H9 (cell line): Measurements from ENCODE around the gene WBP1. TPM values are rescaled to one million over a fixed set of nuclear protein-coding genes. Genes with fewer than 3 reads are reported as not detected.
"Not testable (repeated sequence)": the region's sequence is repeated elsewhere in the genome, so short reads cannot be mapped to it uniquely, and the experiment has no call there.

Experiments used
- DNase-seq: peaks from one replicate; pipeline ENCODE4 v3.0.0-alpha.2; 2017
- H2AFZ ChIP-seq: one replicate; pipeline ENCODE4 v1.6.1; 2013; ENCODE audit warnings: mild to moderate bottlenecking, low read length, control low read depth, moderate library complexity
- H2AK5ac ChIP-seq: 2 replicates; pipeline ENCODE4 v1.6.1; 2013; ENCODE audit warnings: low read length, control low read depth, mixed read lengths; ENCODE audit not compliant: insufficient read length
- H2BK120ac ChIP-seq: one replicate; pipeline ENCODE4 v1.6.1; 2013; ENCODE audit warnings: low read depth, mild to moderate bottlenecking, low read length, control low read depth, inconsistent platforms; ENCODE audit not compliant: poor library complexity, severe bottlenecking
- H2BK12ac ChIP-seq: 2 replicates; pipeline ENCODE4 v1.6.1; 2013; ENCODE audit warnings: low read length, control low read depth, mixed read lengths, low read depth; ENCODE audit not compliant: insufficient read length
- H2BK15ac ChIP-seq: 2 replicates; pipeline ENCODE4 v1.6.1; 2013; ENCODE audit warnings: low read depth, low read length, control low read depth
- H2BK20ac ChIP-seq: one replicate; pipeline ENCODE4 v1.6.1; 2013; ENCODE audit warnings: low read depth, mild to moderate bottlenecking, low read length, control low read depth, inconsistent platforms; ENCODE audit not compliant: poor library complexity, severe bottlenecking
- H2BK5ac ChIP-seq: 2 replicates; pipeline ENCODE4 v1.6.1; 2013; ENCODE audit warnings: low read length, control low read depth, mixed read lengths; ENCODE audit not compliant: insufficient read length
- H3K14ac ChIP-seq: 2 replicates; pipeline ENCODE4 v1.6.1; 2013; ENCODE audit warnings: low read length, control low read depth; ENCODE audit not compliant: insufficient read depth
- H3K18ac ChIP-seq: 2 replicates; pipeline ENCODE4 v1.6.1; 2013; ENCODE audit warnings: low read depth, mild to moderate bottlenecking, mixed read lengths, low read length, control low read depth; ENCODE audit not compliant: insufficient read length
- H3K23ac ChIP-seq: 2 replicates; pipeline ENCODE4 v1.6.1; 2013; ENCODE audit warnings: low read length, control low read depth, mixed read lengths, low read depth; ENCODE audit not compliant: insufficient read length
- H3K23me2 ChIP-seq: 2 replicates; pipeline ENCODE4 v1.6.1; 2013; ENCODE audit warnings: low read depth, mild to moderate bottlenecking, mixed read lengths, low read length, control low read depth; ENCODE audit not compliant: insufficient read length, poor library complexity, severe bottlenecking
- H3K27ac ChIP-seq: 2 replicates; pipeline ENCODE4 v1.5.1; 2013; ENCODE audit warnings: low read length, control low read depth, mixed read lengths, low read depth; ENCODE audit not compliant: insufficient read length
- H3K27me3 ChIP-seq: 2 replicates; pipeline ENCODE4 v1.6.1; 2013; ENCODE audit warnings: low read length, control low read depth, inconsistent platforms; ENCODE audit not compliant: insufficient read depth
- H3K4ac ChIP-seq: 2 replicates; pipeline ENCODE4 v1.6.1; 2013; ENCODE audit warnings: low read depth, mild to moderate bottlenecking, control low read depth, inconsistent platforms, low read length, moderate library complexity
- H3K4me1 ChIP-seq: 2 replicates; pipeline ENCODE4 v1.6.1; 2013; ENCODE audit warnings: low read length, control low read depth, inconsistent platforms; ENCODE audit not compliant: insufficient read depth
- H3K4me2 ChIP-seq: 2 replicates; pipeline ENCODE4 v1.6.1; 2013; ENCODE audit warnings: low read length, control low read depth, mixed read lengths; ENCODE audit not compliant: insufficient read length, insufficient read depth
- H3K56ac ChIP-seq: 2 replicates; pipeline ENCODE4 v1.6.1; 2013; ENCODE audit warnings: low read depth, mild to moderate bottlenecking, mixed read lengths, low read length, control low read depth; ENCODE audit not compliant: insufficient read length
- H3K79me1 ChIP-seq: 2 replicates; pipeline ENCODE4 v1.6.1; 2013; ENCODE audit warnings: low read depth, mild to moderate bottlenecking, moderate library complexity, low read length, control low read depth, inconsistent platforms; ENCODE audit not compliant: insufficient read depth, poor library complexity, severe bottlenecking
- H3K79me2 ChIP-seq: 2 replicates; pipeline ENCODE4 v1.6.1; 2013; ENCODE audit warnings: low read length, control low read depth, inconsistent platforms; ENCODE audit not compliant: insufficient read depth
- H3K9ac ChIP-seq: 2 replicates; pipeline ENCODE4 v1.6.1; 2013; ENCODE audit warnings: low read length, control low read depth, mixed read lengths; ENCODE audit not compliant: insufficient read length; ENCODE audit errors: extremely low read depth
- H3K9me3 ChIP-seq: one replicate; pipeline ENCODE4 v1.6.1; 2013; ENCODE audit warnings: low read depth, low read length, inconsistent platforms; ENCODE audit not compliant: control insufficient read depth
- H3T11ph ChIP-seq: one replicate; pipeline ENCODE4 v1.6.1; 2013; ENCODE audit warnings: mild to moderate bottlenecking, low read length, control low read depth, inconsistent platforms
- H4K20me1 ChIP-seq: one replicate; pipeline ENCODE4 v1.6.1; 2013; ENCODE audit not compliant: control insufficient read depth, insufficient read length, insufficient read depth
- H4K5ac ChIP-seq: 2 replicates; pipeline ENCODE4 v1.6.1; 2013; ENCODE audit warnings: low read depth, mild to moderate bottlenecking, mixed read lengths, low read length, control low read depth; ENCODE audit not compliant: insufficient read length
- H4K8ac ChIP-seq: replicated peaks from 2 replicates; pipeline ENCODE4 v1.6.1; 2013; ENCODE audit warnings: low read length, control low read depth, mixed read lengths, low read depth; ENCODE audit not compliant: insufficient read length
- H4K91ac ChIP-seq: 2 replicates; pipeline ENCODE4 v1.6.1; 2013; ENCODE audit warnings: low read depth, mild to moderate bottlenecking, moderate library complexity, mixed read lengths, low read length, control low read depth; ENCODE audit not compliant: insufficient read length
- H3K27ac Mint-ChIP-seq, 3 experiments: 2 replicates in 2 of 3; 3 replicates in 1 of 3; pipeline ENCODE4 v1.8.0; 2020 to 2021; ENCODE audit warnings: mixed read lengths in 3 of 3, mild to moderate bottlenecking in 1 of 3, moderate library complexity in 1 of 3
- H3K27me3 Mint-ChIP-seq: 2 replicates; pipeline ENCODE4 v1.8.0; 2021; ENCODE audit warnings: low read depth, mild to moderate bottlenecking, moderate library complexity, mixed read lengths
- H3K36me3 Mint-ChIP-seq, 3 experiments: 2 replicates in 2 of 3; 3 replicates in 1 of 3; pipeline ENCODE4 v1.8.0; 2020 to 2021; ENCODE audit warnings: low read depth in 3 of 3, mixed read lengths in 3 of 3; ENCODE audit not compliant: insufficient read depth in 1 of 3
- H3K4me1 Mint-ChIP-seq, 2 experiments: 2 replicates each; pipeline ENCODE4 v1.8.0; 2020; ENCODE audit warnings: mixed read lengths in 2 of 2
- H3K4me3 Mint-ChIP-seq, 2 experiments: 2 replicates in 1 of 2; 3 replicates in 1 of 2; pipeline ENCODE4 v1.8.0; 2020 to 2021; ENCODE audit warnings: mild to moderate bottlenecking in 2 of 2, mixed read lengths in 2 of 2, moderate library complexity in 1 of 2
- H3K9me3 Mint-ChIP-seq, 2 experiments: 2 replicates in 1 of 2; 3 replicates in 1 of 2; pipeline ENCODE4 v1.8.0; 2020; ENCODE audit warnings: mild to moderate bottlenecking in 2 of 2, mixed read lengths in 2 of 2, moderate library complexity in 1 of 2
- WGBS: extraction: QIAGEN DNeasy Blood & Tissue Kit; methylation state at CpG from one replicate; pipeline ENCODE4 v1.1.7; 2013; ENCODE audit warnings: missing lambda C conversion rate, low lambda C conversion rate, mixed read lengths; ENCODE audit not compliant: insufficient read length; ENCODE audit errors: extremely low coverage; 5-methylcytosine and 5-hydroxymethylcytosine counted together
- total RNA-seq: library from RNA; stranded (reverse); gene quantifications from 2 replicates; pipeline ENCODE4 v1.2.1, GENCODE V29; 2021

Gene WBP1
- total RNA-seq, 1 experiment from 2014 or later = 82.1 TPM

- H3K4me2 ChIP-seq, H2BK5ac ChIP-seq, H3K9ac ChIP-seq, H2BK120ac ChIP-seq, H3K79me1 ChIP-seq, H3K14ac ChIP-seq, H2AK5ac ChIP-seq, H3K18ac ChIP-seq, H2BK12ac ChIP-seq, H3T11ph ChIP-seq, H3K23ac ChIP-seq, H2BK15ac ChIP-seq, H3K27me3 Mint-ChIP-seq, H3K56ac ChIP-seq, H4K20me1 ChIP-seq, H3K79me2 ChIP-seq, H3K4ac ChIP-seq, H3K27me3 ChIP-seq, H4K8ac ChIP-seq, H2BK20ac ChIP-seq, H3K27ac ChIP-seq, H3K9me3 Mint-ChIP-seq, H4K91ac ChIP-seq, H3K27ac Mint-ChIP-seq, H3K4me1 ChIP-seq, H4K5ac ChIP-seq, H3K9me3 ChIP-seq, H2AFZ ChIP-seq, DNase-seq: not testable (repeated sequence)
- Mint-ChIP-seq H3K36me3 (peaks cover 10 to 29% (median 28%) of the 10 kb centered on the region in 3 experiments; a peak in 6 of 7 replicates), H3K4me3 (peak overlapping the region; percentile 96 to 97; a peak in 4 of 5 replicates), H3K4me1 (peaks cover 30 to 32% of the 10 kb centered on the region in 2 experiments)
- WGBS = no CpG with 5 or more reads among the region's 10 CpGs
- peaks cover 17% of the 10 kb centered on the region for H3K23me2 ChIP-seq
Measured at GRCh38 chr2:74460187-74460586, 1.9 kb downstream of the WBP1 start.
